AG04449 (cell line): ENCODE data around the gene HDLBP.
"Not testable (repeated sequence)": the region's sequence is repeated elsewhere in the genome, so short reads cannot be mapped to it uniquely, and the experiment has no call there.

Experiments
- CTCF ChIA-PET: fragments of 350-600 bp; formaldehyde crosslinking; extraction: SDS; loops from one replicate; lab custom pipeline; 2021; ENCODE audit warnings: antibody characterized with exemption; lab: Yijun Ruan, JAX
- POLR2A ChIA-PET: fragments of 400-600, 350-600 bp; formaldehyde crosslinking; extraction: SDS; loops from one replicate; lab custom pipeline; 2020; ENCODE audit warnings: antibody characterized with exemption, inconsistent platforms; lab: Yijun Ruan, JAX
- DNase-seq: peaks from one replicate; pipeline ENCODE4 v3.0.0-alpha.2; 2010; ENCODE audit warnings: low read depth, low spot score
- H3K4me3 ChIP-seq: 2 replicates; pipeline ENCODE4 v1.5.1; 2011; ENCODE audit warnings: low read depth, mild to moderate bottlenecking, control low read depth, low read length
- CTCF ChIP-seq: IDR thresholded peaks from one replicate; pipeline ENCODE4 v1.5.1; 2011; ENCODE audit warnings: mild to moderate bottlenecking, moderate library complexity, low read length, control low read depth, inconsistent platforms; ENCODE audit not compliant: insufficient read depth; ENCODE audit errors: missing control alignments

The HDLBP gene

DNA sequence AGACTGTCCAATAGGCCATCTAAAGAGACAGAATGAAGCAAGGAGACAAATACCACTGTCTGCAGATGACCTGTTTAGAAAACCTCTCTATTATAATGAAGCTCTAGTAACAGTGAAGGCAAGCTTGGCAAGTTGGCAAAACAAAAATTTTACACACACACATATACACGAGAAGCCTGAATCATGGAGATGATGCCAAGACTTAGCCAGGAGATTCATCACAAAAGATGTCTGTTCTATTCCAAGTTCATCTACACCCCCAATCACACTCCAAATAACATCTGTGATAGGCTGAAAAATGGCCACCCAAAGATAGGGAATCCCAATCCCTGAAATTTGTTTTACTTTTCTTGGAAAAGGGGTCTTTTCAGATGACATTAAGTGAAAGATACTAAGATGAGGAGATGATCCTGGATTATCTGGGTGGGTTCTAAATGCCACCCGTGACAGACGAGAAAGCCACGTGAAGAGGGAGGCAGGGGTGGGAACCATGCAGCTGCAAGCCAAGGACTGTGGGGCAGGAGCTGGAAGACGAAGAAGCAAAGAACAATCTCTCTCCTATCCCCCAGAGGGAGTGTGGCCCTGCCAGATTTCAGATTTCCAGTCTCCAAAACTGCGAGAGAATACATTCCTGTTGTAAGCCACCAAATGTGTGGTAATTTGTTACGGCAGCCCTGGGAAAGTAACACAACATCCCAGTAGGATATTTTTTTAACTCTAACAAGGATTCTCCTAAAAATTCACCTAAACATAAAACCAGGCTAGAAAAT, 20.0 kb downstream of the HDLBP start:
- ChIA-PET POLR2A (no interaction called here), CTCF (interaction anchor here (0.8 to 1.5 kb wide), 3 partner anchors 12 to 23 kb away, joined by 3 read pairs; no protein-coding TSS in a partner anchor)
- H3K4me3 ChIP-seq: no peak overlapping the region
- no peak for DNase-seq
- TF ChIP-seq CTCF: no peak

GRCh38 chr2:241293378-241293797, 22.1 kb downstream of the HDLBP start:
- POLR2A ChIA-PET: interaction anchor here (2.6 kb wide), 1 partner anchor 22 kb away, joined by 6 read pairs; the partner anchor contains the start of gene HDLBP
- CTCF ChIA-PET: interaction anchor here (0.9 to 1.5 kb wide), 2 partner anchors 9 to 21 kb away, joined by 3 to 4 read pairs; no protein-coding TSS in a partner anchor
- not testable (repeated sequence) for H3K4me3 ChIP-seq, DNase-seq

DNA sequence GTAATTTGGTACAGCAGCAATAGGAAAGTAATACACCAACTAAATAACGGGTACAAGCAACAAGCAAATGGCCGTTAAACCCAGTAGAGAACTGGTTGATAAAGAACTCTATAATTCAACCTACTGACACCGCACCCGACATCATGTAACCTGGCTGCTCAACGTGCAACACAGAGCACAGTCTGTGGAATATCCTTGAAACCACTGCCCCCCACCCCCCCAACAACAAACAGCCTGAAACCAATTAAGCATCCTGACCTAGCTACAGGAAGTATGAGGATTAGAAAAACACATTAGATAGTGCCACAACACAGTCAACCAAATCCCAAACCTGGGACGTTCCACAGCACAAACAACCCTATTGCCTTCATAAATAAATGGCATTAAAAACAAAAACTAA, 23.5 kb downstream of the HDLBP start:
- ChIA-PET CTCF (interaction anchor here (0.6 to 1.6 kb wide), 5 partner anchors 8 to 24 kb away, joined by 3 to 4 read pairs (median 3); partner anchors contain the start of genes HDLBP and SEPTIN2), POLR2A (interaction anchor here (0.7 to 2.6 kb wide), 2 partner anchors 20 to 23 kb away, joined by 5 to 6 read pairs; partner anchors contain the start of gene HDLBP)
- H3K4me3 ChIP-seq: no peak overlapping the region
- DNase-seq: no peak
- TF ChIP-seq CTCF: no peak

DNA sequence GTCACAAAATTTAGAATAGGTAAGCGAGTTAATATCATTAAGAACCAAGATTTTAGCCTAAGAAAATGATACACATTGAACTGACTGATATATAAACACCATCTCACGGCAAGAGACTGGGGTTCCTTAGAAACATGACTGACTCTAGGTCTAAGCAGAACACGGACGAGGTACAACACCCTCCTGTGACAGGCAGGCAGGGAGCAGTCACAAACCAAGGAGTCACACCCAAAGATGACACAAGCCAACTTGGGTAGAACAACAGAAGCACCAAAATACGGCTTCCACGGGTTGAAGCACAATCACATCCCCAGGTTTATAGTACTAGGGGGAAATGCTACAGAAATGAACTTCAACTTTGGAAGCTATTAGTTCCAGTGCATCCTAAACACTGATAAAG, 24.3 kb downstream of the HDLBP start:
- no peak for DNase-seq
- ChIA-PET POLR2A (interaction anchor here (2.6 kb wide), 1 partner anchor 24 kb away, joined by 6 read pairs; the partner anchor contains the start of gene HDLBP), CTCF (interaction anchor here (1.0 to 1.6 kb wide), 4 partner anchors 10 to 19 kb away, joined by 3 to 4 read pairs (median 4); no protein-coding TSS in a partner anchor)
- no peak overlapping the region for H3K4me3 ChIP-seq
- no peak for TF ChIP-seq CTCF

- DNase-seq: no peak
- no peak overlapping the region for H3K4me3 ChIP-seq
- ChIA-PET POLR2A (interaction anchor here (1.9 kb wide), 1 partner anchor 26 kb away, joined by 6 read pairs; the partner anchor contains the start of genes HDLBP and SEPTIN2), CTCF (interaction anchor here (1.0 to 1.3 kb wide), 2 partner anchors 12 to 370 kb away, joined by 3 to 4 read pairs; no protein-coding TSS in a partner anchor)
- TF ChIP-seq CTCF: no peak
Measured at GRCh38 chr2:241289597-241289996, 25.9 kb downstream of the HDLBP start.

DNA sequence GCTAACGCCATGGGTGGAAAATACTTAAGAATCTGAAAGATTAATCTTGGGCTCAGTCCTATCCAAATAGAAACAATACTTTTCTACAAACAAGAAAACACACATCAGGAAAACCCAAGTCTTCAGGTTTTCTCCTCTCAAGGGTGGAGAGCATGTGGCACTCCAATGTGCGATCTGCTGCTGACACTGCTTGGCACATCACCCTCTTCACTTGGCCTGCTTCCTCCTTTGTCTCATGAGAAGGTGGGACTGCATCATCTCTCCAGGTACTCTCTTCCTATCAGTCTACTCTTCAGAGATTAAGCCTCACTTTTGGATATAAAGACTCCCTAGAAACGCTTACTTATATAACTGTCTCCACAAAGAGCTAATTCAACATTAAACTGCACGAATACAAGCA, 26.4 kb downstream of the HDLBP start:
- DNase-seq: no peak
- ChIA-PET CTCF (interaction anchor here (1.8 kb wide), 1 partner anchor 14 kb away, joined by 3 read pairs; no protein-coding TSS in a partner anchor), POLR2A (interaction anchor here (1.9 kb wide), 1 partner anchor 26 kb away, joined by 6 read pairs; the partner anchor contains the start of genes HDLBP and SEPTIN2)
- no peak overlapping the region for H3K4me3 ChIP-seq
- no peak for TF ChIP-seq CTCF
